HCT116 (cell line): ENCODE data around the gene ADAMTS15. TPM values are rescaled to one million over a fixed set of nuclear protein-coding genes. Genes with fewer than 3 reads are reported as not detected.

ENCODE experiments used
- ATAC-seq: fragments of 200-7000 bp; cut with Tn5 transposase; 2 replicates; pipeline ENCODE4 v1.9.1; 2020; ENCODE audit warnings: mild to moderate bottlenecking, moderate library complexity
- BruUV-seq: library from RNA; stranded (reverse); fragments of 400-500 nt; replicated peaks from 2 replicates; lab custom pipeline; 2021; lab: Mats Ljungman, UMichigan
- CTCF ChIA-PET: fragments of 300-600 bp; sonication (Branson Sonifier 250); formaldehyde crosslinking; loops from one replicate; lab custom pipeline; 2021; ENCODE audit warnings: antibody characterized with exemption; lab: Charles Lee
- POLR2A ChIA-PET: fragments of 300-600, 350-600 bp; sonication (Branson Sonifier 250); formaldehyde crosslinking; loops from one replicate; lab custom pipeline; 2021; ENCODE audit warnings: antibody characterized with exemption; lab: Charles Lee
- RAD21 ChIA-PET, 2 experiments: fragments of 300-600 bp; sonication (Branson Sonifier 250); formaldehyde crosslinking; loops; one replicate each; lab custom pipeline; 2023; ENCODE audit warnings: low total read pairs in 2 of 2; ENCODE audit not compliant: uncharacterized antibody in 2 of 2, unreplicated experiment in 2 of 2, low non-redundant PET in 1 of 2; lab: Charles Lee
- DNase-seq: peaks from one replicate; pipeline ENCODE4 v3.0.0-alpha.2; 2010; ENCODE audit warnings: low read depth, low spot score
- H2AFZ ChIP-seq: fragments of 200-600 bp; shearing (Covaris generic), sonication (generic); 2 replicates; pipeline ENCODE4 v1.6.1; 2017; ENCODE audit warnings: low read depth, mixed run types, mixed read lengths, antibody characterized with exemption, low read length; ENCODE audit not compliant: poor library complexity, severe bottlenecking
- H3K27ac ChIP-seq: 2 replicates; pipeline ENCODE4 v1.5.1; 2012; ENCODE audit warnings: low read depth, low read length
- H3K27me3 ChIP-seq: fragments of 200-600 bp; sonication (generic); 2 replicates; pipeline ENCODE4 v1.6.1; 2016; ENCODE audit warnings: mixed run types, low read length, mixed read lengths; ENCODE audit not compliant: insufficient read depth
- H3K36me3 ChIP-seq, 2 experiments: fragments of 200-500 bp in 1 of 2; fragments of 200-600 bp in 1 of 2; sonication (Bioruptor generic) in 1 of 2; sonication (generic) in 1 of 2; 2 replicates each; pipeline versions ENCODE4 v1.5.1 to v1.6.1; 2014 to 2016; ENCODE audit warnings: low read length in 2 of 2, inconsistent platforms in 1 of 2, mixed read lengths in 1 of 2, mixed run types in 1 of 2; ENCODE audit not compliant: insufficient read depth in 2 of 2, control insufficient read depth in 1 of 2
- H3K4me1 ChIP-seq, 2 experiments: fragments of 200-600 bp in 1 of 2; sonication (generic) in 1 of 2; 2 replicates each; pipeline versions ENCODE4 v1.5.1 to v1.6.1; 2012 to 2017; ENCODE audit warnings: low read length in 2 of 2, inconsistent platforms in 1 of 2, mild to moderate bottlenecking in 1 of 2, mixed read lengths in 1 of 2, mixed run types in 1 of 2, moderate library complexity in 1 of 2; ENCODE audit not compliant: insufficient read depth in 2 of 2, control insufficient read depth in 1 of 2
- H3K4me2 ChIP-seq: fragments of 200-600 bp; sonication (generic); 2 replicates; pipeline ENCODE4 v1.6.1; 2017; ENCODE audit warnings: mixed run types, low read length, mixed read lengths
- H3K4me3 ChIP-seq, 2 experiments: fragments of 200-600 bp in 1 of 2; sonication (generic) in 1 of 2; replicated peaks in 1 of 2; 2 replicates each; pipeline ENCODE4 v1.5.1; 2011 to 2016; ENCODE audit warnings: low read length in 2 of 2, control low read depth in 1 of 2, low read depth in 1 of 2, mild to moderate bottlenecking in 1 of 2, mixed read lengths in 1 of 2, mixed run types in 1 of 2
- H3K79me2 ChIP-seq: fragments of 200-600 bp; sonication (generic); 2 replicates; pipeline ENCODE4 v1.6.1; 2017; ENCODE audit warnings: mild to moderate bottlenecking, mixed run types, low read length, moderate library complexity, mixed read lengths; ENCODE audit not compliant: insufficient read depth
- H3K9ac ChIP-seq: fragments of 200-600 bp; sonication (generic); 2 replicates; pipeline ENCODE4 v1.6.1; 2016; ENCODE audit warnings: low read length, mixed read lengths
- H3K9me2 ChIP-seq: fragments of 200-600 bp; sonication (generic), shearing (Covaris generic); 2 replicates; pipeline ENCODE4 v1.6.1; 2017; ENCODE audit warnings: mixed run types, mild to moderate bottlenecking, moderate library complexity; ENCODE audit not compliant: insufficient read depth
- H3K9me3 ChIP-seq, 2 experiments: fragments of 200-500 bp in 1 of 2; fragments of 200-600 bp in 1 of 2; sonication (Bioruptor generic) in 1 of 2; sonication (generic) in 1 of 2; 2 replicates each; pipeline ENCODE4 v1.6.1; 2014 to 2017; ENCODE audit warnings: low read length in 2 of 2, mixed read lengths in 2 of 2, inconsistent platforms in 1 of 2, low read depth in 1 of 2, mild to moderate bottlenecking in 1 of 2, mixed run types in 1 of 2, moderate library complexity in 1 of 2; ENCODE audit not compliant: control insufficient read depth in 1 of 2, insufficient read depth in 1 of 2
- H4K20me1 ChIP-seq: fragments of 200-600 bp; sonication (generic), shearing (Covaris generic); 2 replicates; pipeline ENCODE4 v1.6.1; 2017; ENCODE audit warnings: mixed run types, mild to moderate bottlenecking, moderate library complexity; ENCODE audit not compliant: insufficient read depth
- CTCF ChIP-seq, 3 experiments: fragments of 200-600 bp in 1 of 3; sonication (generic) in 1 of 3; IDR thresholded peaks in 2 of 3; conservative IDR thresholded peaks in 1 of 3; 2 replicates each; pipeline ENCODE4 v1.5.1; 2012 to 2017; ENCODE audit warnings: low read depth in 2 of 3, low read length in 2 of 3, antibody characterized with exemption in 1 of 3, borderline replicate concordance in 1 of 3, control low read depth in 1 of 3, mild to moderate bottlenecking in 1 of 3, mixed read lengths in 1 of 3, mixed run types in 1 of 3, moderate library complexity in 1 of 3; ENCODE audit not compliant: insufficient read depth in 1 of 3
- EZH2phosphoT487 ChIP-seq: fragments of 200-600 bp; IDR thresholded peaks from 2 replicates; pipeline ENCODE4 v1.6.1; 2018; ENCODE audit warnings: antibody characterized with exemption, borderline replicate concordance
- FOSL1 ChIP-seq: IDR thresholded peaks from 2 replicates; pipeline ENCODE4 v1.6.1; 2012; ENCODE audit warnings: low read depth
- JUND ChIP-seq: IDR thresholded peaks from 2 replicates; pipeline ENCODE4 v1.6.1; 2012
- POLR2A ChIP-seq: IDR thresholded peaks from 2 replicates; pipeline ENCODE4 v1.7.0; 2011; ENCODE audit warnings: borderline replicate concordance; ENCODE audit not compliant: insufficient read depth, insufficient read length; ENCODE audit errors: extremely low read depth
- POLR2AphosphoS5 ChIP-seq: IDR thresholded peaks from 2 replicates; pipeline ENCODE4 v1.6.1; 2011; ENCODE audit warnings: mild to moderate bottlenecking, low read depth, low read length, moderate library complexity
- SP1 ChIP-seq: IDR thresholded peaks from 2 replicates; pipeline ENCODE4 v1.6.1; 2012; ENCODE audit warnings: low read depth
- SRF ChIP-seq: IDR thresholded peaks from 2 replicates; pipeline ENCODE4 v1.6.1; 2012; ENCODE audit warnings: low read depth
- TCF7L2 ChIP-seq: IDR thresholded peaks from 2 replicates; pipeline ENCODE4 v1.7.0; 2011; ENCODE audit warnings: borderline replicate concordance, inconsistent platforms; ENCODE audit not compliant: insufficient read depth, insufficient read length; ENCODE audit errors: extremely low read depth
- YY1 ChIP-seq: IDR thresholded peaks from 2 replicates; pipeline ENCODE4 v1.6.1; 2011; ENCODE audit warnings: low read length, low read depth, moderate library complexity, mild to moderate bottlenecking; ENCODE audit not compliant: insufficient replicate concordance; ENCODE audit errors: extremely low read depth
- ZBTB33 ChIP-seq: IDR thresholded peaks from 2 replicates; pipeline ENCODE4 v1.6.1; 2011; ENCODE audit warnings: mild to moderate bottlenecking, low read length, moderate library complexity; ENCODE audit not compliant: insufficient replicate concordance; ENCODE audit errors: extremely low read depth
- intact Hi-C: fragments of 100-400 bp; cut with micrococcal nuclease; formaldehyde crosslinking; loops from 2 replicates; pipeline ENCODE4 v1.10.0; 2022
- total RNA-seq: library from RNA; stranded (reverse); gene quantifications from one replicate; pipeline ENCODE4 v1.2.1, GENCODE V29; 2021; ENCODE audit not compliant: unreplicated experiment

The ADAMTS15 gene
- total RNA-seq, 1 experiment from 2014 or later = 0.44 TPM

GRCh38 chr11:130483124-130483523 is 34.7 kb downstream of the ADAMTS15 start:
- Histone ChIP-seq H3K79me2 (no peaks in the 10 kb centered on the region), H3K4me3 (no peak overlapping the region), H3K9me3 (no peaks in the 10 kb centered on the region), H3K9me2 (no peaks in the 10 kb centered on the region), H3K27ac (no peak overlapping the region), H3K36me3 (no peaks in the 10 kb centered on the region), H4K20me1 (no peaks in the 10 kb centered on the region), H3K4me1 (peaks cover 6 to 8% of the 10 kb centered on the region in 2 experiments; a peak in 3 of 4 replicates), H3K27me3 (no peaks in the 10 kb centered on the region), H3K9ac (no peak overlapping the region), H3K4me2 (no peak overlapping the region), H2AFZ (no peak overlapping the region)
- TF ChIP-seq TCF7L2 (no peak), JUND (no peak), SP1 (no peak), ZBTB33 (no peak), SRF (no peak), POLR2A (no peak), POLR2AphosphoS5 (no peak), YY1 (no peak), EZH2phosphoT487 (no peak), FOSL1 (no peak), CTCF (IDR thresholded peaks at IDR 0.05 in 2 of 3, conservative IDR thresholded peaks at IDR 0.05 in 1 of 3; ENCODE audit: borderline replicate concordance in 1 of 3, insufficient read depth in 1 of 3, low read depth in 2 of 3, low read length in 2 of 3) (no peak)
- intact Hi-C loops = no loop called here
- RAD21 ChIA-PET = no interaction called here
- ATAC-seq (no peak), DNase-seq (no peak)
- POLR2A ChIA-PET = no interaction called here
- no TSS peak for BruUV-seq
- CTCF ChIA-PET = no interaction called here
